Loucy (cell line): Measurements from ENCODE around the gene KLHL21.

ENCODE experiments used
- H2AFZ ChIP-seq: fragments of 200-600 bp; sonication (generic); 2 replicates; pipeline ENCODE4 v1.6.0; 2016; ENCODE audit warnings: antibody characterized with exemption, mild to moderate bottlenecking, low read length, moderate library complexity
- H3F3A ChIP-seq: fragments of 200-600 bp; 2 replicates; pipeline ENCODE4 v1.6.0; 2016; ENCODE audit warnings: antibody characterized with exemption, low read depth, mild to moderate bottlenecking
- H3K27me3 ChIP-seq: fragments of 200-600 bp; sonication (generic); 2 replicates; pipeline ENCODE4 v1.6.1; 2014; ENCODE audit warnings: low read length, mild to moderate bottlenecking; ENCODE audit not compliant: insufficient read depth, poor library complexity, severe bottlenecking
- H3K36me3 ChIP-seq: fragments of 200-600 bp; sonication (generic); 2 replicates; pipeline ENCODE4 v1.6.1; 2016; ENCODE audit warnings: low read length; ENCODE audit not compliant: insufficient read depth
- H3K4me1 ChIP-seq: fragments of 200-600 bp; sonication (generic); 2 replicates; pipeline ENCODE4 v1.5.1; 2014; ENCODE audit warnings: low read length, mild to moderate bottlenecking; ENCODE audit not compliant: insufficient read depth, poor library complexity, severe bottlenecking
- H3K4me2 ChIP-seq: fragments of 200-600 bp; sonication (generic); 2 replicates; pipeline ENCODE4 v1.6.0; 2014; ENCODE audit warnings: antibody characterized with exemption, low read length, low read depth, mild to moderate bottlenecking; ENCODE audit not compliant: poor library complexity, severe bottlenecking
- H3K4me3 ChIP-seq: fragments of 200-600 bp; sonication (generic); 2 replicates; pipeline ENCODE4 v1.5.1; 2014; ENCODE audit warnings: low read length, mild to moderate bottlenecking, mixed read lengths; ENCODE audit not compliant: poor library complexity, severe bottlenecking
- H3K79me2 ChIP-seq: fragments of 200-600 bp; sonication (generic); 2 replicates; pipeline ENCODE4 v1.6.1; 2014; ENCODE audit warnings: low read length; ENCODE audit not compliant: insufficient read depth
- H3K9ac ChIP-seq: fragments of 200-600 bp; sonication (generic); 2 replicates; pipeline ENCODE4 v1.6.0; 2014; ENCODE audit warnings: mild to moderate bottlenecking, low read depth, low read length, moderate library complexity; ENCODE audit not compliant: poor library complexity, severe bottlenecking
- H3K9me2 ChIP-seq: fragments of 200-600 bp; sonication (generic); replicated peaks from 2 replicates; pipeline ENCODE4 v1.6.1; 2016; ENCODE audit warnings: low read depth, low read length, mixed read lengths
- H3K9me3 ChIP-seq: fragments of 200-600 bp; sonication (generic); 2 replicates; pipeline ENCODE4 v1.6.1; 2014; ENCODE audit warnings: mild to moderate bottlenecking, antibody characterized with exemption, low read length, low read depth; ENCODE audit not compliant: insufficient read depth
- H4K20me1 ChIP-seq: fragments of 200-600 bp; sonication (generic); 2 replicates; pipeline ENCODE4 v1.6.0; 2014; ENCODE audit warnings: antibody characterized with exemption, low read length, mild to moderate bottlenecking; ENCODE audit not compliant: insufficient read depth, poor library complexity, severe bottlenecking
- EZH2phosphoT487 ChIP-seq: fragments of 200-600 bp; IDR thresholded peaks from 2 replicates; pipeline ENCODE4 v1.6.1; 2018; ENCODE audit warnings: antibody characterized with exemption, mild to moderate bottlenecking, moderate library complexity, borderline replicate concordance
- TF ChIP-seq, protein P1 (sequence below): fragments of 200-600 bp; sonication (generic); conservative IDR thresholded peaks from 2 replicates; pipeline ENCODE4 v1.5.1; 2014; ENCODE audit warnings: mild to moderate bottlenecking, antibody characterized with exemption, low read length

Gene KLHL21

GRCh38 chr1:6582370-6582769 lies 20.3 kb downstream of the KLHL21 start:
- peak overlapping the region; percentile 44 for H3K9ac ChIP-seq
- peaks cover 17% of the 10 kb centered on the region for H3K4me1 ChIP-seq
- H3K9me3 ChIP-seq = no peaks in the 10 kb centered on the region
- no peaks in the 10 kb centered on the region for H3K27me3 ChIP-seq
- H3F3A ChIP-seq = no peaks in the 10 kb centered on the region
- no peaks in the 10 kb centered on the region for H3K36me3 ChIP-seq
- peak overlapping the region; percentile 88 for H3K4me2 ChIP-seq
- H3K4me3 ChIP-seq = peak overlapping the region; percentile 83
- no peak overlapping the region for H2AFZ ChIP-seq
- peaks cover 20% of the 10 kb centered on the region for H4K20me1 ChIP-seq
- no peaks in the 10 kb centered on the region for H3K9me2 ChIP-seq
- H3K79me2 ChIP-seq = peaks cover 26% of the 10 kb centered on the region
- TF ChIP-seq, protein P1, sequence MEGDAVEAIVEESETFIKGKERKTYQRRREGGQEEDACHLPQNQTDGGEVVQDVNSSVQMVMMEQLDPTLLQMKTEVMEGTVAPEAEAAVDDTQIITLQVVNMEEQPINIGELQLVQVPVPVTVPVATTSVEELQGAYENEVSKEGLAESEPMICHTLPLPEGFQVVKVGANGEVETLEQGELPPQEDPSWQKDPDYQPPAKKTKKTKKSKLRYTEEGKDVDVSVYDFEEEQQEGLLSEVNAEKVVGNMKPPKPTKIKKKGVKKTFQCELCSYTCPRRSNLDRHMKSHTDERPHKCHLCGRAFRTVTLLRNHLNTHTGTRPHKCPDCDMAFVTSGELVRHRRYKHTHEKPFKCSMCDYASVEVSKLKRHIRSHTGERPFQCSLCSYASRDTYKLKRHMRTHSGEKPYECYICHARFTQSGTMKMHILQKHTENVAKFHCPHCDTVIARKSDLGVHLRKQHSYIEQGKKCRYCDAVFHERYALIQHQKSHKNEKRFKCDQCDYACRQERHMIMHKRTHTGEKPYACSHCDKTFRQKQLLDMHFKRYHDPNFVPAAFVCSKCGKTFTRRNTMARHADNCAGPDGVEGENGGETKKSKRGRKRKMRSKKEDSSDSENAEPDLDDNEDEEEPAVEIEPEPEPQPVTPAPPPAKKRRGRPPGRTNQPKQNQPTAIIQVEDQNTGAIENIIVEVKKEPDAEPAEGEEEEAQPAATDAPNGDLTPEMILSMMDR = no peak
- no peak for TF ChIP-seq EZH2phosphoT487

DNA sequence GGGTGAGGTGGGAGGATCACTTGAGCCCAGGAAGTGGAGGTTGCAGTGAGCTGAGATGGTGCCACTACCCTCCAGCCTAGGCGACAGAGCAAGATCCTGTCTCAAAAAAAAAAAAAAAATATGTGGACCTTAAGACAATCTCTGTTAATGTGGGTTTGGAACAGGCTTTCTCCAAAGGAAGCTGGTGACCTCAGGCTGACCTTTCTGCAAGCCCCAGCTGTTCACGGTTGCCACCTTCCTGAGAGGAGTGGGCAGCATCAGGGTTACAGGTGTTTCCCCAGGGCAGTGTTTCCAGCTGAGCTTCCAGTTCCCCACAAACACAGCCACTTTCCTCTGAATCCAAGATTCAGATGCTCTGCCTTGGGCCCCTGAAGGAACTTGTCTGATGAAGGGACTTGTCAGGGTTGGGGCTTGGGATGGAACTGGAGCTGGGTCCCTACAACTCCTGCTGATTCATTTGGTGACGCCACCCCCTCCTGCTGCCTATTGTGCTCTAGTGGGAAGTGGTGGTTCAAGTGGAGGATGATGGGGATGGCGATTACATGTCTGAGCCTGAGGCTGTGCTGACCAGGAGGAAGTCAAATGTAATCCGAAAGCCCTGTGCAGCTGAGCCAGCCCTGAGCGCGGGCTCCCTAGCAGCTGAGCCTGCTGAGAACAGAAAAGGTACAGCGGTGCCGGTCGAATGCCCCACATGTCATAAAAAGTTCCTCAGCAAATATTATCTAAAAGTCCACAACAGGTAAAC lies 20.9 kb downstream of the KLHL21 start:
- no peaks in the 10 kb centered on the region for H3F3A ChIP-seq
- H3K9ac ChIP-seq = peak overlapping the region; percentile 44
- H3K4me1 ChIP-seq = peaks cover 17% of the 10 kb centered on the region
- H3K9me3 ChIP-seq = no peaks in the 10 kb centered on the region
- no peaks in the 10 kb centered on the region for H3K27me3 ChIP-seq
- peak overlapping the region; percentile 83 for H3K4me3 ChIP-seq
- H3K36me3 ChIP-seq = no peaks in the 10 kb centered on the region
- peaks cover 20% of the 10 kb centered on the region for H4K20me1 ChIP-seq
- no peak overlapping the region for H2AFZ ChIP-seq
- no peak for TF ChIP-seq EZH2phosphoT487
- TF ChIP-seq, protein P1 = no peak
- peaks cover 26% of the 10 kb centered on the region for H3K79me2 ChIP-seq
- no peaks in the 10 kb centered on the region for H3K9me2 ChIP-seq
- peak overlapping the region; percentile 88 for H3K4me2 ChIP-seq

GRCh38 chr1:6580593-6581409 lies 21.9 kb downstream of the KLHL21 start:
- Histone ChIP-seq H3F3A (no peaks in the 10 kb centered on the region), H3K79me2 (peaks cover 26% of the 10 kb centered on the region), H4K20me1 (peaks cover 20% of the 10 kb centered on the region), H3K9ac (peak overlapping the region; percentile 77), H3K9me3 (no peaks in the 10 kb centered on the region), H3K27me3 (no peaks in the 10 kb centered on the region), H3K4me1 (peaks cover 17% of the 10 kb centered on the region), H3K36me3 (no peaks in the 10 kb centered on the region), H2AFZ (no peak overlapping the region), H3K4me3 (peak overlapping the region; percentile 83), H3K9me2 (no peaks in the 10 kb centered on the region), H3K4me2 (peak overlapping the region; percentile 88)
- TF ChIP-seq, protein P1 = no peak; the same call in 1 of the 2 replicates
- TF ChIP-seq EZH2phosphoT487 = no peak
